Naive thymus-derived CD4-positive, alpha-beta T cell (primary cell): ENCODE results near the gene PMFBP1. TPM values are rescaled to one million over a fixed set of nuclear protein-coding genes. Genes with fewer than 3 reads are reported as not detected.

ENCODE experiments used
- ATAC-seq: fragments of 150-1000 bp; cut with Tn5 transposase; 2 replicates; pipeline ENCODE4 v1.10.0; 2021; ENCODE audit warnings: mild to moderate bottlenecking, moderate library complexity
- CTCF ChIA-PET: fragments of 350-600 bp; sonication (Branson Sonifier 250); formaldehyde crosslinking; loops from one replicate; lab custom pipeline; 2021; ENCODE audit warnings: antibody characterized with exemption; lab: Charles Lee
- POLR2A ChIA-PET: fragments of 350-600 bp; sonication (Branson Sonifier 250); formaldehyde crosslinking; loops from one replicate; lab custom pipeline; 2021; ENCODE audit warnings: antibody characterized with exemption, inconsistent platforms; lab: Charles Lee
- DNase-seq, 9 donors: peaks; one replicate each; pipeline versions ENCODE4 v3.0.0 to v3.0.0-alpha.2; 2020 to 2022; ENCODE audit warnings: mixed read lengths in 1 of 9
- H3K27ac ChIP-seq: one replicate; pipeline ENCODE4 v1.7.0; 2013; ENCODE audit warnings: mild to moderate bottlenecking, low read depth, low read length, moderate library complexity
- H3K27me3 ChIP-seq, 2 donors: one replicate each; pipeline ENCODE4 v1.7.0; 2013; ENCODE audit warnings: low read length in 2 of 2, mild to moderate bottlenecking in 2 of 2, moderate library complexity in 2 of 2; ENCODE audit not compliant: control insufficient read depth in 2 of 2, insufficient read depth in 2 of 2
- H3K36me3 ChIP-seq, 3 experiments: 1 replicate in 2 of 3; 2 replicates in 1 of 3; pipeline ENCODE4 v1.7.0; 2013; ENCODE audit warnings: low read length in 3 of 3, mild to moderate bottlenecking in 3 of 3, moderate library complexity in 1 of 3; ENCODE audit not compliant: insufficient read depth in 3 of 3, control insufficient read depth in 2 of 3
- H3K4me1 ChIP-seq, 2 donors: one replicate each; pipeline ENCODE4 v1.7.0; 2013; ENCODE audit warnings: low read length in 2 of 2, mild to moderate bottlenecking in 2 of 2, moderate library complexity in 1 of 2; ENCODE audit not compliant: control insufficient read depth in 2 of 2, insufficient read depth in 2 of 2
- H3K4me3 ChIP-seq: 2 replicates; pipeline ENCODE4 v1.7.0; 2013; ENCODE audit warnings: mild to moderate bottlenecking, low read length
- H3K9me3 ChIP-seq, 3 experiments: 1 replicate in 2 of 3; 2 replicates in 1 of 3; pipeline ENCODE4 v1.7.0; 2013; ENCODE audit warnings: low read length in 3 of 3; ENCODE audit not compliant: control insufficient read depth in 2 of 3
- H3K27ac Mint-ChIP-seq, 9 donors: one replicate each; pipeline ENCODE4 v1.8.0; 2020 to 2022; ENCODE audit warnings: mixed read lengths in 9 of 9, mild to moderate bottlenecking in 8 of 9, moderate library complexity in 5 of 9, inconsistent platforms in 2 of 9
- H3K27me3 Mint-ChIP-seq, 5 donors: one replicate each; pipeline ENCODE4 v1.8.0; 2021 to 2022; ENCODE audit warnings: mixed read lengths in 5 of 5, mild to moderate bottlenecking in 1 of 5
- H3K36me3 Mint-ChIP-seq, 5 donors: one replicate each; pipeline ENCODE4 v1.8.0; 2020 to 2022; ENCODE audit warnings: mixed read lengths in 5 of 5, mild to moderate bottlenecking in 3 of 5, inconsistent platforms in 1 of 5
- H3K4me1 Mint-ChIP-seq, 7 donors: one replicate each; pipeline ENCODE4 v1.8.0; 2020 to 2022; ENCODE audit warnings: mixed read lengths in 7 of 7, mild to moderate bottlenecking in 3 of 7, inconsistent platforms in 1 of 7
- H3K4me3 Mint-ChIP-seq, 10 donors: one replicate each; pipeline ENCODE4 v1.8.0; 2020 to 2022; ENCODE audit warnings: mild to moderate bottlenecking in 10 of 10, mixed read lengths in 10 of 10, moderate library complexity in 6 of 10, inconsistent platforms in 2 of 10
- H3K9me3 Mint-ChIP-seq, 11 donors: one replicate each; pipeline ENCODE4 v1.8.0; 2020 to 2022; ENCODE audit warnings: mixed read lengths in 11 of 11, mild to moderate bottlenecking in 4 of 11, inconsistent platforms in 1 of 11, moderate library complexity in 1 of 11
- intact Hi-C, 2 donors: fragments of 100-400 bp; cut with micrococcal nuclease; formaldehyde crosslinking; loops; one replicate each; pipeline ENCODE4 v1.15.1; 2023
- polyA plus RNA-seq, 2 donors: library from polyadenylated mRNA; unstranded; fragments of 300-500 nt; fragmentation: Illumina TruSeq; gene quantifications; one replicate each; pipeline ENCODE4 v1.2.3, GENCODE V29; 2021
- total RNA-seq, 6 experiments: library from RNA in 5 of 6; stranded (reverse) in 5 of 6; gene quantifications; 1 replicate in 5 of 6; 2 replicates in 1 of 6; pipeline ENCODE4 v1.2.3 and lab custom pipeline; 2021 to 2026

The PMFBP1 gene
- total and polyA plus RNA-seq, 7 experiments from 2014 or later: 0.12 to 2.0 (median 1.2) TPM; not detected in 1

- no peak for ATAC-seq
- POLR2A ChIA-PET: no interaction called here
- H3K36me3 Mint-ChIP-seq: peaks cover 0 to 3% (median 0%) of the 10 kb centered on the region in 5 donors
These were observed 9.8 kb downstream of the PMFBP1 start for GRCh38 chr16:72162105-72162692.

GRCh38 chr16:72159801-72160200 lies 12.2 kb downstream of the PMFBP1 start:
- H3K4me3 ChIP-seq: no peak overlapping the region
- DNase-seq (no peak), ATAC-seq (no peak)
- H3K4me3 Mint-ChIP-seq: no peak overlapping the region
- H3K27ac Mint-ChIP-seq: no peak overlapping the region
- no peaks in the 10 kb centered on the region for H3K9me3 ChIP-seq
- intact Hi-C loops: no loop called here
- H3K27ac ChIP-seq: no peak overlapping the region
- peaks cover 0 to 3% (median 0%) of the 10 kb centered on the region in 5 donors for H3K36me3 Mint-ChIP-seq
- POLR2A ChIA-PET: no interaction called here
- no peaks in the 10 kb centered on the region for H3K4me1 ChIP-seq
- CTCF ChIA-PET: no interaction called here
- peaks cover 0 to 3% of the 10 kb centered on the region in 2 donors for H3K27me3 ChIP-seq
- H3K4me1 Mint-ChIP-seq: no peaks in the 10 kb centered on the region
- peaks cover 0 to 3% (median 0%) of the 10 kb centered on the region in 3 experiments for H3K36me3 ChIP-seq
- peaks cover 0 to 22% (median 2%) of the 10 kb centered on the region in 5 donors for H3K27me3 Mint-ChIP-seq
- peaks cover 0 to 5% (median 0%) of the 10 kb centered on the region in 11 donors for H3K9me3 Mint-ChIP-seq

More at GRCh38 chr16:72162105-72162692, 9.8 kb downstream of the PMFBP1 start:
- Histone ChIP-seq H3K9me3 (no peaks in the 10 kb centered on the region), H3K4me3 (no peak overlapping the region), H3K4me1 (no peaks in the 10 kb centered on the region), H3K27ac (no peak overlapping the region), H3K27me3 (peaks cover 0 to 3% of the 10 kb centered on the region in 2 donors), H3K36me3 (peaks cover 0 to 3% (median 0%) of the 10 kb centered on the region in 3 experiments)
- intact Hi-C loops: no loop called here
- no peaks in the 10 kb centered on the region for H3K4me1 Mint-ChIP-seq
- H3K4me3 Mint-ChIP-seq: no peak overlapping the region
- H3K27ac Mint-ChIP-seq: no peak overlapping the region
- peaks cover 0 to 5% (median 0%) of the 10 kb centered on the region in 11 donors for H3K9me3 Mint-ChIP-seq
- no peak for DNase-seq
- CTCF ChIA-PET: no interaction called here
- peaks cover 0 to 29% (median 5%) of the 10 kb centered on the region in 5 donors for H3K27me3 Mint-ChIP-seq

GRCh38 chr16:72159386-72159785 lies 12.6 kb downstream of the PMFBP1 start:
- Histone ChIP-seq H3K36me3 (peaks cover 0 to 3% (median 0%) of the 10 kb centered on the region in 3 experiments), H3K4me1 (no peaks in the 10 kb centered on the region), H3K9me3 (no peaks in the 10 kb centered on the region), H3K27ac (no peak overlapping the region), H3K27me3 (peaks cover 0 to 3% of the 10 kb centered on the region in 2 donors), H3K4me3 (no peak overlapping the region)
- no peak overlapping the region for H3K27ac Mint-ChIP-seq
- no peak for DNase-seq
- peaks cover 0 to 5% (median 0%) of the 10 kb centered on the region in 11 donors for H3K9me3 Mint-ChIP-seq
- H3K27me3 Mint-ChIP-seq: peaks cover 0 to 22% (median 2%) of the 10 kb centered on the region in 5 donors
- ChIA-PET CTCF (no interaction called here), POLR2A (no interaction called here)
- ATAC-seq: no peak
- peaks cover 0 to 3% (median 0%) of the 10 kb centered on the region in 5 donors for H3K36me3 Mint-ChIP-seq
- intact Hi-C loops: no loop called here
- no peaks in the 10 kb centered on the region for H3K4me1 Mint-ChIP-seq
- no peak overlapping the region for H3K4me3 Mint-ChIP-seq

GRCh38 chr16:72149676-72150464 lies 22.1 kb downstream of the PMFBP1 start:
- no peaks in the 10 kb centered on the region for H3K36me3 ChIP-seq
- intact Hi-C loops: no loop called here
- no peaks in the 10 kb centered on the region for H3K4me1 ChIP-seq
- ATAC-seq (no peak), DNase-seq (no peak)
- CTCF ChIA-PET: no interaction called here
- Mint-ChIP-seq H3K36me3 (no peaks in the 10 kb centered on the region), H3K9me3 (peaks cover 0 to 10% (median 3%) of the 10 kb centered on the region in 11 donors), H3K4me1 (no peaks in the 10 kb centered on the region), H3K27ac (no peak overlapping the region), H3K4me3 (no peak overlapping the region), H3K27me3 (peaks cover 0 to 4% (median 0%) of the 10 kb centered on the region in 5 donors)
- no peaks in the 10 kb centered on the region for H3K27me3 ChIP-seq
- H3K9me3 ChIP-seq: no peaks in the 10 kb centered on the region
- POLR2A ChIA-PET: no interaction called here
- H3K4me3 ChIP-seq: no peak overlapping the region
- H3K27ac ChIP-seq: no peak overlapping the region

GRCh38 chr16:72142476-72142875 lies 29.5 kb downstream of the PMFBP1 start:
- Mint-ChIP-seq H3K27ac (no peak overlapping the region), H3K36me3 (no peaks in the 10 kb centered on the region), H3K4me3 (no peak overlapping the region), H3K27me3 (peaks cover 0 to 12% (median 5%) of the 10 kb centered on the region in 5 donors), H3K9me3 (peaks cover 0 to 7% (median 0%) of the 10 kb centered on the region in 11 donors), H3K4me1 (no peaks in the 10 kb centered on the region)
- intact Hi-C loops: no loop called here
- Histone ChIP-seq H3K27ac (no peak overlapping the region), H3K4me3 (no peak overlapping the region), H3K36me3 (no peaks in the 10 kb centered on the region), H3K27me3 (no peaks in the 10 kb centered on the region), H3K9me3 (no peaks in the 10 kb centered on the region), H3K4me1 (no peaks in the 10 kb centered on the region)
- ATAC-seq (no peak), DNase-seq (no peak)
- ChIA-PET POLR2A (no interaction called here), CTCF (no interaction called here)

GRCh38 chr16:72139908-72140307 lies 32.0 kb downstream of the PMFBP1 start:
- Histone ChIP-seq H3K36me3 (no peaks in the 10 kb centered on the region), H3K4me3 (no peak overlapping the region), H3K27me3 (no peaks in the 10 kb centered on the region), H3K9me3 (no peaks in the 10 kb centered on the region), H3K4me1 (no peaks in the 10 kb centered on the region), H3K27ac (no peak overlapping the region)
- intact Hi-C loops: no loop called here
- Mint-ChIP-seq H3K36me3 (no peaks in the 10 kb centered on the region), H3K4me3 (no peak overlapping the region), H3K4me1 (no peaks in the 10 kb centered on the region), H3K9me3 (no peaks in the 10 kb centered on the region), H3K27ac (no peak overlapping the region), H3K27me3 (peaks cover 0 to 9% (median 8%) of the 10 kb centered on the region in 5 donors)
- ATAC-seq (no peak), DNase-seq (no peak)
- ChIA-PET POLR2A (no interaction called here), CTCF (no interaction called here)
